PC-3 (cell line): ENCODE results near the gene LSG1.

ENCODE experiments used
- EZH2 ChIP-seq: fragments of 300-600 bp; sonication (generic); IDR thresholded peaks from one replicate; pipeline ENCODE4 v1.6.1; 2017; ENCODE audit warnings: antibody characterized with exemption, mild to moderate bottlenecking, low read length; ENCODE audit not compliant: unreplicated experiment
- EZH2phosphoT487 ChIP-seq: fragments of 300-600 bp; sonication (generic); IDR thresholded peaks from 2 replicates; pipeline ENCODE4 v1.6.1; 2018; ENCODE audit warnings: mild to moderate bottlenecking, antibody characterized with exemption, low read length, borderline replicate concordance
- TF ChIP-seq, protein P1 (sequence below): fragments of 300-600 bp; sonication (generic); conservative IDR thresholded peaks from 2 replicates; pipeline ENCODE4 v1.5.1; 2017; ENCODE audit warnings: antibody characterized with exemption, low read depth, mild to moderate bottlenecking, low read length

DNA sequence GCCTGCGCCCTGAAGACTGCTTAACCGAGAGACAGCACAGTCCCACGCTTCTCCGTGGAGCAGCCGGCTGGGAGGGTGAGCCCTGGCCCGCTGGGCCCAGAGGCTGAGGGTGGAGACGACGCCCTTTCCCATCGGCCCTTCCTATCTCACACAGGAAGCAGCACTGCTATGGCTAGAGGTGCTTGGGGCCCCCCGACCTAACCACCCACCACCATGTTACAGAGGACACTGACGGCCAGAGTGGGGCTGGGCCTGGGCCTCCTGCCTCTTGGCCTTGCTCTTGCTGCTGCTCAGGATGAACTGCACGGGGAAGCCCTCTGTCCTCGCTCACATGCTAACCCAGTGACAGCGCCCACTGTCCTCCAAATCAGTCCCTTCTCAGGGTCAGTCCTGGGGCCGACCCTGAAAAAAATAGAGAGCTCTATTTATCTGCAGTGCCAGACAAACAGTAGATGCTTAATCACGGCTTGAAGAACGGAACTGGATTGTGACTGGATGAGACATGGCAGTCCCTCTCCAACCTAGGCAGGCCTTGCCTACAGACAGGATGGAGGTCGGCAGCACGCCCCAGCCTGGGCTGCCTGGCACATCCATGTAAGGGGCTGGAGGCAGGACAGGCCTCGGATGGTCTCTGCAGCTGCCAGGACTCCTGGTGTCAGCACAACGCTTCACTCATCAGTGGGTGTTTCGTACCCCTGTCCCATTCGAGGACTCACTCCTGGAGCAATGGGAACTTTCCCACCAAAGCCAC is 53.0 kb downstream of the LSG1 start:
- TF ChIP-seq, protein P1, sequence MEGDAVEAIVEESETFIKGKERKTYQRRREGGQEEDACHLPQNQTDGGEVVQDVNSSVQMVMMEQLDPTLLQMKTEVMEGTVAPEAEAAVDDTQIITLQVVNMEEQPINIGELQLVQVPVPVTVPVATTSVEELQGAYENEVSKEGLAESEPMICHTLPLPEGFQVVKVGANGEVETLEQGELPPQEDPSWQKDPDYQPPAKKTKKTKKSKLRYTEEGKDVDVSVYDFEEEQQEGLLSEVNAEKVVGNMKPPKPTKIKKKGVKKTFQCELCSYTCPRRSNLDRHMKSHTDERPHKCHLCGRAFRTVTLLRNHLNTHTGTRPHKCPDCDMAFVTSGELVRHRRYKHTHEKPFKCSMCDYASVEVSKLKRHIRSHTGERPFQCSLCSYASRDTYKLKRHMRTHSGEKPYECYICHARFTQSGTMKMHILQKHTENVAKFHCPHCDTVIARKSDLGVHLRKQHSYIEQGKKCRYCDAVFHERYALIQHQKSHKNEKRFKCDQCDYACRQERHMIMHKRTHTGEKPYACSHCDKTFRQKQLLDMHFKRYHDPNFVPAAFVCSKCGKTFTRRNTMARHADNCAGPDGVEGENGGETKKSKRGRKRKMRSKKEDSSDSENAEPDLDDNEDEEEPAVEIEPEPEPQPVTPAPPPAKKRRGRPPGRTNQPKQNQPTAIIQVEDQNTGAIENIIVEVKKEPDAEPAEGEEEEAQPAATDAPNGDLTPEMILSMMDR = no peak
- TF ChIP-seq EZH2 (no peak), EZH2phosphoT487 (no peak)
